Activated CD4-positive, alpha-beta T cell treated with anti-CD3 and anti-CD28 coated beads, Interleukin-2, amount 10 ng/mL, durations not matched to agents 7 days and 5 days (primary cell): ENCODE results near the gene PAXX. TPM values are rescaled to one million over a fixed set of nuclear protein-coding genes. Genes with fewer than 3 reads are reported as not detected.

Source experiments
- CTCF ChIA-PET: fragments of 350-600 bp; sonication (Branson Sonifier 250); formaldehyde crosslinking; loops from one replicate; lab custom pipeline; 2021; ENCODE audit warnings: antibody characterized with exemption; lab: Charles Lee
- POLR2A ChIA-PET: fragments of 350-600 bp; sonication (Branson Sonifier 250); formaldehyde crosslinking; loops from one replicate; lab custom pipeline; 2021; ENCODE audit warnings: antibody characterized with exemption; lab: Charles Lee
- DNase-seq: peaks from one replicate; pipeline ENCODE4 v3.0.0-alpha.2; 2020
- H3K27ac Mint-ChIP-seq: one replicate; pipeline ENCODE4 v1.8.0; 2021; ENCODE audit warnings: mild to moderate bottlenecking, moderate library complexity, mixed read lengths
- H3K27me3 Mint-ChIP-seq: one replicate; pipeline ENCODE4 v1.8.0; 2021; ENCODE audit warnings: mixed read lengths
- H3K36me3 Mint-ChIP-seq: one replicate; pipeline ENCODE4 v1.8.0; 2021; ENCODE audit warnings: low read depth, mixed read lengths
- H3K4me1 Mint-ChIP-seq: one replicate; pipeline ENCODE4 v1.8.0; 2021; ENCODE audit warnings: mixed read lengths
- H3K4me3 Mint-ChIP-seq: one replicate; pipeline ENCODE4 v1.8.0; 2021; ENCODE audit warnings: mild to moderate bottlenecking, moderate library complexity, mixed read lengths
- H3K9me3 Mint-ChIP-seq: one replicate; pipeline ENCODE4 v1.8.0; 2021; ENCODE audit warnings: mixed read lengths
- total RNA-seq, 2 experiments: library from RNA; stranded (reverse); gene quantifications; one replicate each; pipeline ENCODE4 v1.2.3, GENCODE V29; 2021

The PAXX gene
- total RNA-seq, 2 experiments from 2014 or later = 80.2 to 98.4 TPM

DNA sequence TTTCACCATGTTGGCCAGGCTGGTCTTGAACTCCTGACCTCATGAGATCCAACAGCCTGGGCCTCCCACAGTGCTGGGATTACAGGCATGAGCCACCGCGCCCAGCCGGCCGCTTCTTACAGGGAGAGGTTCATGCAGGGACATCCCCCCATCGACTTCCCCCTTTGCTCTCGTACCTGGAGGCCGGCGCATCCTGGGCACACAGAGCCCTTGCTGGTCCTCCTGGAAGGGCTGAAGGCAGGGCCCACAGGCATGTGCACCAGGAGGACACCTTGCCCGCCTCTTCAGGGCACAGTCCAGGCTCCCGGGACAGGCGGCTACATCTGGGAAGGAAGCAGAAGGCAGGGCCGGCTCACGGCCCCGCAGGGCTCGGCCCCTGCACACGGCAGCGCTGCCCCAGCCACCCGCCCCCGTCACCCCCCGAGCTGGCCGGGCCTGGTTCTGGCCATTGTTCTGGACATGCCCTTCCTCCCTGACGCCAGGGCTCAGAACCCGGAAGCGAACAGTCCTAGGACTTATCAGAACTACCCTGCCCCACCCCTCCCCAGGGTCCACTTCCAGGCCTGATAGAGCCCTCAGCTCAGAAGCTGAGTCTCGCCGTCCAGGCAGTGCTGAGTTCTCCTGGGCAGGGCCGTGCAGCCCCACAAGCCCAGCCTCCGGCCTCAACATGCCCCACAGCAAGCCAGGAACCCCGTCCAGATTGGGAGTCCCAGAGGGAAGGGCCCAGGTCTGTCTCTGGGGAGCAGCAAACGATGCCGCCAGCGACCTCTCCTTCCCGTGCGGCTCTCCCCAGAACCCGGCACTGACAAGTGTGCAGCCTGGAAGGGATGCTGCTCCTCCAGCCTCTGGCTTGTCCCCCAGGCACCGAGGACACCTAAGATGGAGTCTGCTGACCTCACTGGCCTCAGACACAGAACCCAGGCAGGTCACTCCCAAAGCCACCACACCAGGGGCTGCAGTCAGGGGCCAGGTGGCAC is 50.8 kb downstream of the PAXX start:
- CTCF ChIA-PET = interaction anchor here (2.2 to 3.8 kb wide), 2 partner anchors 8 to 13 kb away, joined by 12 to 18 read pairs; no protein-coding TSS in a partner anchor
- POLR2A ChIA-PET = no interaction called here

More for the DNA sequence above, 50.8 kb downstream of the PAXX start:
- no peak overlapping the region for H3K27ac Mint-ChIP-seq
- DNase-seq = no peak
- peaks cover 13% of the 10 kb centered on the region for H3K4me1 Mint-ChIP-seq
- no peak overlapping the region for H3K4me3 Mint-ChIP-seq
- no peaks in the 10 kb centered on the region for H3K9me3 Mint-ChIP-seq
- H3K27me3 Mint-ChIP-seq = peaks cover 21% of the 10 kb centered on the region
- H3K36me3 Mint-ChIP-seq = no peaks in the 10 kb centered on the region

Other genes with a start within 250 kb of the PAXX start
- not detected for gene LCN10, start 249.5 kb upstream of the PAXX start, total RNA-seq
- not detected for gene LCN6, start 243.9 kb upstream of the PAXX start, total RNA-seq
- gene LCN8, start 234.2 kb upstream of the PAXX start, total RNA-seq = not detected
- not detected for gene LCN15, start 227.9 kb upstream of the PAXX start, total RNA-seq
- 10 to 100 TPM; 28.5 to 38.5 TPM for gene TMEM141, start 201.1 kb upstream of the PAXX start, total RNA-seq
- gene CCDC183, start 196.1 kb upstream of the PAXX start, total RNA-seq = 1 to 10 TPM in 1 of 2 experiments, under 1 TPM in 1; 0.97 to 1.1 TPM
- gene RABL6, start 184.5 kb upstream of the PAXX start, total RNA-seq = 100 to 1,000 TPM in 1 of 2 experiments, 10 to 100 TPM in 1; 95.5 to 109 TPM
- gene AJM1, start 149.9 kb upstream of the PAXX start, total RNA-seq = 1 to 10 TPM; 4.0 to 4.1 TPM
- gene PHPT1, start 143.0 kb upstream of the PAXX start, total RNA-seq = 10 to 100 TPM; 90.1 to 99.4 TPM
- gene MAMDC4, start 140.1 kb upstream of the PAXX start, total RNA-seq = 10 to 100 TPM; 12.4 to 14.4 TPM
- gene EDF1, start 126.1 kb upstream of the PAXX start, total RNA-seq = 100 to 1,000 TPM; 290 to 291 TPM
- 10 to 100 TPM; 39.4 to 49.4 TPM for gene TRAF2, start 105.9 kb upstream of the PAXX start, total RNA-seq
- gene FBXW5, start 47.7 kb upstream of the PAXX start, total RNA-seq = 100 to 1,000 TPM; 116 to 123 TPM
- 1 to 10 TPM in 1 of 2 experiments, under 1 TPM in 1; 0.85 to 1.8 TPM for gene C8G, start 47.2 kb upstream of the PAXX start, total RNA-seq
- gene LCN12, start 40.1 kb upstream of the PAXX start, total RNA-seq = 1 to 10 TPM; 3.1 to 3.5 TPM
- 10 to 100 TPM; 22.1 to 24.0 TPM for gene PTGDS, start 14.9 kb upstream of the PAXX start, total RNA-seq
- gene LCNL1, start 9.4 kb upstream of the PAXX start, total RNA-seq = under 1 TPM; 0.48 to 0.67 TPM
- 1 to 10 TPM; 2.6 to 4.4 TPM for gene CLIC3, start 4.1 kb downstream of the PAXX start, total RNA-seq
- 10 to 100 TPM; 67.7 to 70.3 TPM for gene ABCA2, start 35.8 kb downstream of the PAXX start, total RNA-seq
- gene FUT7, start 39.7 kb downstream of the PAXX start, total RNA-seq = 10 to 100 TPM in 1 of 2 experiments, 1 to 10 TPM in 1; 8.9 to 10.3 TPM
- 10 to 100 TPM; 35.5 to 41.4 TPM for gene NPDC1, start 53.8 kb downstream of the PAXX start, total RNA-seq
- gene ENTPD2, start 61.6 kb downstream of the PAXX start, total RNA-seq = not detected
- gene SAPCD2, start 78.1 kb downstream of the PAXX start, total RNA-seq = 10 to 100 TPM; 33.8 to 40.6 TPM
- gene UAP1L1, start 85.1 kb downstream of the PAXX start, total RNA-seq = 10 to 100 TPM; 19.1 to 21.9 TPM
- 10 to 100 TPM; 43.0 to 55.0 TPM for gene MAN1B1, start 94.6 kb downstream of the PAXX start, total RNA-seq
- 100 to 1,000 TPM; 206 to 259 TPM for gene DPP7, start 122.3 kb downstream of the PAXX start, total RNA-seq
- under 1 TPM in 1 of 2 experiments, not detected in 1; 0.05 TPM for gene GRIN1, start 146.7 kb downstream of the PAXX start, total RNA-seq
- gene LRRC26, start 177.6 kb downstream of the PAXX start, total RNA-seq = not detected
- gene TMEM210, start 179.6 kb downstream of the PAXX start, total RNA-seq = not detected
- gene ANAPC2, start 196.1 kb downstream of the PAXX start, total RNA-seq = 10 to 100 TPM; 61.3 to 76.1 TPM
- gene SSNA1, start 196.3 kb downstream of the PAXX start, total RNA-seq = 10 to 100 TPM; 74.8 to 81.3 TPM
- 1 to 10 TPM; 8.9 TPM for gene TPRN, start 208.3 kb downstream of the PAXX start, total RNA-seq
- gene TMEM203, start 213.2 kb downstream of the PAXX start, total RNA-seq = 10 to 100 TPM; 28.5 to 34.0 TPM
- gene NDOR1, start 213.3 kb downstream of the PAXX start, total RNA-seq = 10 to 100 TPM; 38.4 to 44.2 TPM
- gene RNF208, start 229.8 kb downstream of the PAXX start, total RNA-seq = 1 to 10 TPM; 2.1 to 2.7 TPM
- gene CYSRT1, start 232.8 kb downstream of the PAXX start, total RNA-seq = under 1 TPM; 0.35 to 0.72 TPM
- under 1 TPM in 1 of 2 experiments, not detected in 1; 0.10 TPM for gene RNF224, start 235.1 kb downstream of the PAXX start, total RNA-seq
- gene SLC34A3, start 238.5 kb downstream of the PAXX start, total RNA-seq = not detected
- gene TUBB4B, start 248.9 kb downstream of the PAXX start, total RNA-seq = 100 to 1,000 TPM; 355 to 382 TPM